Measurements from ENCODE around the gene ROCK2. TPM values are rescaled to one million over a fixed set of nuclear protein-coding genes. Genes with fewer than 3 reads are reported as not detected.
A peak's percentile ranks its signal among the peaks of the same experiment; 100 is the strongest.

The ROCK2 gene
- total RNA-seq, 1 donor from 2014 or later: 54.3 TPM

- no peak for DNase-seq
- Histone ChIP-seq H3K4me1 (peaks cover 14% of the 10 kb centered on the region), H3K4me3 (no peak overlapping the region), H3K36me3 (peaks cover 12% of the 10 kb centered on the region), H3K27me3 (ENCODE audit: low read depth) (no peaks in the 10 kb centered on the region), H3K9me3 (no peaks in the 10 kb centered on the region), H3K27ac (no peak overlapping the region)
- TF ChIP-seq CTCF (IDR thresholded peaks at IDR 0.05): no peak
- ATAC-seq: no peak
- intact Hi-C loops (cut with DNase I): no loop called here
Observed at GRCh38 chr2:11159574-11160170, 184.8 kb downstream of the ROCK2 start.

GRCh38 chr2:11158916-11159573 lies 185.4 kb downstream of the ROCK2 start:
- intact Hi-C loops (cut with DNase I): no loop called here
- TF ChIP-seq CTCF (IDR thresholded peaks at IDR 0.05): no peak
- ATAC-seq (no peak), DNase-seq (no peak)
- no peak overlapping the region for H3K4me3 ChIP-seq
- H3K27me3 ChIP-seq (ENCODE audit: low read depth): no peaks in the 10 kb centered on the region
- peaks cover 20% of the 10 kb centered on the region for H3K4me1 ChIP-seq
- H3K36me3 ChIP-seq: peaks cover 12% of the 10 kb centered on the region
- no peaks in the 10 kb centered on the region for H3K9me3 ChIP-seq
- no peak overlapping the region for H3K27ac ChIP-seq

- Histone ChIP-seq H3K36me3 (peaks cover 5% of the 10 kb centered on the region), H3K27ac (no peak overlapping the region), H3K4me1 (peaks cover 20% of the 10 kb centered on the region), H3K4me3 (no peak overlapping the region), H3K27me3 (ENCODE audit: low read depth) (no peaks in the 10 kb centered on the region), H3K9me3 (no peaks in the 10 kb centered on the region)
- intact Hi-C loops (cut with DNase I): no loop called here
- no peak for ATAC-seq
- no peak for DNase-seq
- TF ChIP-seq CTCF (IDR thresholded peaks at IDR 0.05): no peak
Observed at GRCh38 chr2:11157731-11158130, 186.7 kb downstream of the ROCK2 start.

- intact Hi-C loops (cut with DNase I): no loop called here
- H3K9me3 ChIP-seq: no peaks in the 10 kb centered on the region
- H3K4me1 ChIP-seq: peaks cover 20% of the 10 kb centered on the region
- no peak for ATAC-seq
- H3K4me3 ChIP-seq: no peak overlapping the region
- no peak overlapping the region for H3K27ac ChIP-seq
- H3K36me3 ChIP-seq: peaks cover 5% of the 10 kb centered on the region
- TF ChIP-seq CTCF (IDR thresholded peaks at IDR 0.05): no peak
- no peak for DNase-seq
- no peaks in the 10 kb centered on the region for H3K27me3 ChIP-seq (ENCODE audit: low read depth)
Observed at GRCh38 chr2:11157296-11157695, 187.1 kb downstream of the ROCK2 start.

GRCh38 chr2:11156396-11157075 lies 187.9 kb downstream of the ROCK2 start:
- Histone ChIP-seq H3K9me3 (no peaks in the 10 kb centered on the region), H3K4me3 (peak overlapping the region; percentile 88), H3K27me3 (ENCODE audit: low read depth) (no peaks in the 10 kb centered on the region), H3K36me3 (peaks cover 4% of the 10 kb centered on the region), H3K27ac (no peak overlapping the region), H3K4me1 (peaks cover 20% of the 10 kb centered on the region)
- ATAC-seq: no peak
- intact Hi-C loops (cut with DNase I): no loop called here
- no peak for DNase-seq
- no peak for TF ChIP-seq CTCF (IDR thresholded peaks at IDR 0.05)

All from lower lobe of right lung (tissue), 2 donors.